Astrocyte (in vitro differentiated cells and primary cell): ENCODE data around the gene OSBPL3. TPM values are rescaled to one million over a fixed set of nuclear protein-coding genes. Genes with fewer than 3 reads are reported as not detected.
A peak's percentile ranks its signal among the peaks of the same experiment; 100 is the strongest.

Source experiments
- DNase-seq: peaks from one replicate; pipeline ENCODE4 v3.0.0-alpha.2; 2010; ENCODE audit warnings: low read depth
- FAIRE-seq: peaks from 2 replicates; lab custom pipeline; 2011; peaks lifted over from hg19 to GRCh38; lab: Jason Lieb, UNC
- H2AFZ ChIP-seq: 2 replicates; pipeline ENCODE4 v1.6.0; 2012; ENCODE audit warnings: low read depth, low read length, inconsistent platforms
- H3K27ac ChIP-seq: 2 replicates; pipeline ENCODE4 v1.5.1; 2011; ENCODE audit warnings: low read depth, low read length, inconsistent platforms
- H3K27me3 ChIP-seq: 2 replicates; pipeline ENCODE4 v1.6.0; 2011; ENCODE audit warnings: low read length, inconsistent platforms; ENCODE audit not compliant: insufficient read depth
- H3K36me3 ChIP-seq: 2 replicates; pipeline ENCODE4 v1.5.1; 2011; ENCODE audit warnings: low read length, inconsistent platforms; ENCODE audit not compliant: insufficient read depth
- H3K4me1 ChIP-seq: 2 replicates; pipeline ENCODE4 v1.5.1; 2011; ENCODE audit warnings: low read length, inconsistent platforms; ENCODE audit not compliant: insufficient read depth
- H3K4me2 ChIP-seq: 2 replicates; pipeline ENCODE4 v1.6.0; 2012; ENCODE audit warnings: low read length, inconsistent platforms
- H3K4me3 ChIP-seq: 2 replicates; pipeline ENCODE4 v1.5.1; 2011; ENCODE audit warnings: low read depth, mild to moderate bottlenecking, low read length, inconsistent platforms; ENCODE audit not compliant: insufficient read depth
- H3K79me2 ChIP-seq: 2 replicates; pipeline ENCODE4 v1.6.0; 2012; ENCODE audit warnings: mild to moderate bottlenecking, low read length, inconsistent platforms; ENCODE audit not compliant: insufficient read depth
- H3K9ac ChIP-seq: 2 replicates; pipeline ENCODE4 v1.6.0; 2012; ENCODE audit warnings: mild to moderate bottlenecking, low read length, inconsistent platforms
- H3K9me3 ChIP-seq: 2 replicates; pipeline ENCODE4 v1.5.1; 2012; ENCODE audit warnings: low read depth, mild to moderate bottlenecking, low read length, inconsistent platforms; ENCODE audit not compliant: insufficient read depth
- H4K20me1 ChIP-seq: 2 replicates; pipeline ENCODE4 v1.6.0; 2012; ENCODE audit warnings: low read length, inconsistent platforms; ENCODE audit not compliant: insufficient read depth
- H3K27ac Mint-ChIP-seq: one replicate; pipeline ENCODE4 v1.8.0; 2021; ENCODE audit warnings: mild to moderate bottlenecking, mixed read lengths; ENCODE audit not compliant: unreplicated experiment
- H3K27me3 Mint-ChIP-seq: one replicate; pipeline ENCODE4 v1.8.0; 2021; ENCODE audit warnings: low read depth, mixed read lengths; ENCODE audit not compliant: unreplicated experiment
- H3K36me3 Mint-ChIP-seq: one replicate; pipeline ENCODE4 v1.8.0; 2021; ENCODE audit warnings: low read depth, mixed read lengths; ENCODE audit not compliant: unreplicated experiment
- H3K4me1 Mint-ChIP-seq: one replicate; pipeline ENCODE4 v1.8.0; 2021; ENCODE audit warnings: low read depth, mixed read lengths; ENCODE audit not compliant: unreplicated experiment
- H3K4me3 Mint-ChIP-seq: one replicate; pipeline ENCODE4 v1.8.0; 2021; ENCODE audit warnings: mild to moderate bottlenecking, moderate library complexity, mixed read lengths; ENCODE audit not compliant: unreplicated experiment
- H3K9me3 Mint-ChIP-seq: one replicate; pipeline ENCODE4 v1.8.0; 2021; ENCODE audit warnings: mild to moderate bottlenecking, mixed read lengths; ENCODE audit not compliant: unreplicated experiment
- CTCF ChIP-seq: IDR thresholded peaks from 2 replicates; pipeline ENCODE4 v1.5.1; 2011; ENCODE audit warnings: low read depth, mild to moderate bottlenecking, inconsistent platforms, low read length, moderate library complexity; ENCODE audit not compliant: insufficient read depth
- EZH2 ChIP-seq: IDR thresholded peaks from 2 replicates; pipeline ENCODE4 v1.6.1; 2012; ENCODE audit warnings: mild to moderate bottlenecking, low read length, inconsistent platforms; ENCODE audit not compliant: insufficient read depth
- total RNA-seq: library from RNA; stranded (reverse); gene quantifications from 2 replicates; pipeline ENCODE4 v1.2.1, GENCODE V29; 2021

OSBPL3 gene
- total RNA-seq, 1 donor from 2014 or later: 62.9 TPM

DNA sequence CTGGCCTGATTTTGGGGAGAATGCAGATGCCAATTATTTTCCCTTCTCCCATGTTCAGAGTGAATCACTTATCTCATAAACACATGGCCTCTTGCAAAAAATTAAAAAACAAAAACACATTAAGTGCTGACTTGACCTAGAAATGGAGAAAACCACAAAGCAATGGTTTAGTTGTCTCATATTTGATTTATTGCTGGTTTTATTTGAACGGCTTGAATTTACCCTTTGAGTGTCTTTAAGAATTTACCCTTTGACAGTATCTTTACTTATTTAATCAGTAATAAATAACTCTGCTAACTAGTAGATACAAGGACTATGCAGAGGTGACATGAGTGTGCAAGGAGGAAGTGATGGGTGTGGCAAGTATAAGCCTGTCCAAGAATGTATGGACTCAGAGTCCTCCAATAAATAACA lies 154.6 kb downstream of the OSBPL3 start:
- TF ChIP-seq CTCF (no peak), EZH2 (no peak)
- H3K4me3 ChIP-seq: no peak overlapping the region
- H3K4me2 ChIP-seq: peak overlapping the region; percentile 66
- peak overlapping the region; percentile 83 for H3K27ac ChIP-seq
- DNase-seq: no peak
- H3K36me3 ChIP-seq: peaks cover 7% of the 10 kb centered on the region
- H3K9me3 ChIP-seq: no peaks in the 10 kb centered on the region
- no peak for FAIRE-seq
- H4K20me1 ChIP-seq: no peaks in the 10 kb centered on the region
- H3K79me2 ChIP-seq: no peaks in the 10 kb centered on the region
- no peak overlapping the region for H3K27ac Mint-ChIP-seq
- no peaks in the 10 kb centered on the region for H3K9me3 Mint-ChIP-seq
- H3K27me3 Mint-ChIP-seq: no peaks in the 10 kb centered on the region
- H3K4me3 Mint-ChIP-seq: no peak overlapping the region
- no peak overlapping the region for H2AFZ ChIP-seq
- no peaks in the 10 kb centered on the region for H3K27me3 ChIP-seq
- peaks cover 64% of the 10 kb centered on the region for H3K4me1 ChIP-seq
- peaks cover 6% of the 10 kb centered on the region for H3K36me3 Mint-ChIP-seq
- peaks cover 48% of the 10 kb centered on the region for H3K4me1 Mint-ChIP-seq
- no peak overlapping the region for H3K9ac ChIP-seq

DNA sequence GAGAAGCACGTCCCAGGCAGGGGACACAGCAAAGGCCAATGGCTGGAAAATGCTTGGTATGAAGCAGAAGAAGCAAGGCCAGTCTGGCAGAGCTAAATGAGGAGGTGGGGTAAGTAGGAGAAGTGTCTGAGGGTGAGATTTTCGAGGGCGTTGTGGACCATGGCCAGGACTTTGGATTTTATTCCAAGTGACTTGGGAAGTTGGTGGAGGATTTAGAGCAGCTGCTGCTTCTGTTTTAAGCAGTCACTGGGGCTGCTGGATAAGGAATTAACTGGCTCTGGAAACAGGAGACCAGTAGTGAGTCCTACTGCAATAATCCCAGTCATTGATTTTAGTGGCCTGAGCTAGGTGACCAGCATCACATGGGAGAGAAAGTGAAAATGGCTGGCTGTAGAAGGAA lies 155.1 kb downstream of the OSBPL3 start:
- Histone ChIP-seq H3K79me2 (no peaks in the 10 kb centered on the region), H3K4me3 (no peak overlapping the region), H3K27ac (no peak overlapping the region), H3K36me3 (peaks cover 2% of the 10 kb centered on the region), H3K4me1 (peaks cover 68% of the 10 kb centered on the region), H3K9me3 (no peaks in the 10 kb centered on the region), H3K4me2 (no peak overlapping the region), H4K20me1 (no peaks in the 10 kb centered on the region), H3K27me3 (no peaks in the 10 kb centered on the region), H3K9ac (no peak overlapping the region), H2AFZ (no peak overlapping the region)
- Mint-ChIP-seq H3K4me1 (peaks cover 52% of the 10 kb centered on the region), H3K27me3 (no peaks in the 10 kb centered on the region), H3K27ac (no peak overlapping the region), H3K4me3 (no peak overlapping the region), H3K36me3 (peaks cover 6% of the 10 kb centered on the region), H3K9me3 (no peaks in the 10 kb centered on the region)
- no peak for TF ChIP-seq EZH2
- no peak for TF ChIP-seq CTCF
- FAIRE-seq (no peak), DNase-seq (no peak)

GRCh38 chr7:24824400-24824799 lies 155.6 kb downstream of the OSBPL3 start:
- DNase-seq: no peak
- H3K4me3 Mint-ChIP-seq: no peak overlapping the region
- Histone ChIP-seq H3K27ac (no peak overlapping the region), H2AFZ (no peak overlapping the region), H3K4me2 (no peak overlapping the region), H3K4me1 (peaks cover 65% of the 10 kb centered on the region), H3K79me2 (no peaks in the 10 kb centered on the region), H3K4me3 (no peak overlapping the region), H3K9me3 (no peaks in the 10 kb centered on the region), H3K9ac (no peak overlapping the region), H3K27me3 (no peaks in the 10 kb centered on the region), H4K20me1 (no peaks in the 10 kb centered on the region), H3K36me3 (no peaks in the 10 kb centered on the region)
- peaks cover 4% of the 10 kb centered on the region for H3K36me3 Mint-ChIP-seq
- TF ChIP-seq EZH2: no peak
- TF ChIP-seq CTCF: no peak
- no peaks in the 10 kb centered on the region for H3K9me3 Mint-ChIP-seq
- no peak for FAIRE-seq
- H3K27me3 Mint-ChIP-seq: no peaks in the 10 kb centered on the region
- H3K4me1 Mint-ChIP-seq: peaks cover 54% of the 10 kb centered on the region
- H3K27ac Mint-ChIP-seq: no peak overlapping the region
